Ishikawa (cell line): ENCODE measurements around the gene EIF4ENIF1.

Experiments used
- CEBPB ChIP-seq: IDR thresholded peaks from 2 replicates; pipeline ENCODE4 v1.6.1; 2012
- CREB1 ChIP-seq: IDR thresholded peaks from 2 replicates; pipeline ENCODE4 v1.6.1; 2012; ENCODE audit warnings: low read depth
- EGR1 ChIP-seq: IDR thresholded peaks from 2 replicates; pipeline ENCODE4 v1.6.1; 2012
- EP300 ChIP-seq: IDR thresholded peaks from 2 replicates; pipeline ENCODE4 v1.6.1; 2012; ENCODE audit warnings: borderline replicate concordance
- FOXM1 ChIP-seq: IDR thresholded peaks from 2 replicates; pipeline ENCODE4 v1.6.1; 2012; ENCODE audit warnings: low read depth, borderline replicate concordance
- NFIC ChIP-seq: IDR thresholded peaks from 2 replicates; pipeline ENCODE4 v1.6.1; 2012
- RAD21 ChIP-seq: IDR thresholded peaks from 2 replicates; pipeline ENCODE4 v1.6.1; 2012; ENCODE audit warnings: low read depth
- TAF1 ChIP-seq: IDR thresholded peaks from 2 replicates; pipeline ENCODE4 v1.6.1; 2012; ENCODE audit warnings: low read depth, mild to moderate bottlenecking
- TCF12 ChIP-seq: IDR thresholded peaks from 2 replicates; pipeline ENCODE4 v1.6.1; 2012; ENCODE audit warnings: low read depth
- TEAD4 ChIP-seq: IDR thresholded peaks from 2 replicates; pipeline ENCODE4 v1.6.1; 2012
- YY1 ChIP-seq: IDR thresholded peaks from 2 replicates; pipeline ENCODE4 v1.6.1; 2012; ENCODE audit warnings: low read depth
- ZBTB7A ChIP-seq: IDR thresholded peaks from 2 replicates; pipeline ENCODE4 v1.6.1; 2012; ENCODE audit warnings: low read depth
- TF ChIP-seq, protein P1 (sequence below): IDR thresholded peaks from 2 replicates; pipeline ENCODE4 v1.6.1; 2012; ENCODE audit warnings: low read depth, mild to moderate bottlenecking
- TF ChIP-seq, protein P2 (sequence below): IDR thresholded peaks from 2 replicates; pipeline ENCODE4 v1.6.1; 2012
- TF ChIP-seq, protein P3 (sequence below): IDR thresholded peaks from 2 replicates; pipeline ENCODE4 v1.6.1; 2012

Gene EIF4ENIF1

DNA sequence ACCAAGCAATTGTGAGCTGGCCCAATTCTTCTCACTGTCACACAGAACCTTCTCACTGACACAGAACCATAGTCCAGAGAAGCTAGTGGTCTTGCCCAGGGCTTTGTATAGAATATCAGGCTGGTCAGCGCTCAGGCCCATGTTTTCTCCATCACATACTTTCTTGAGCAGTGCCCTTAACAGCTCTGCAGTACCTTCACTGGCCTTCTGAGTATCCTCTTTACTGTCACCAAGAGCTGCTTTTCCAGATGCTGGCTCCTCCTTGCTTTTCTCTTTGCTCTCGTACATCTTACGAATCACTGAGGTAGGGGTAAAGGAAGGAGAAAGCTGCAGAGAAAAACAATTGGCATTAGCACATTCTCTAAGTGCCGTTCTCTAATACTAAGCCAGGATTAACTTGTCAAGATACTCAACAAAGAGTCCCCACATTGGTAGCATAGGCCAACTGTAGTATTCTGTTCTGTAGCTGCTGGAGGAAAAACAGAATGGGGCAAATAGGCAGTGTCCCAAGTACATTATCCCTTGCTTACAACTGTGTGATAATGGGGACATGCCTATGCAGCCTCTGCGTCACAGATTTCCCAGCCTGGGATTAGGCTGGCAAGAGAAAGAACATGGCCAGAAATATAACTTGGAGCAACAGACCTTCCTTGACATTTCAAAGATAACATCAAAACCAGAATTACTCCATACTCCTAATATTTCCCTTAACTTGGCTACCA lies 46.7 kb downstream of the EIF4ENIF1 start:
- TF ChIP-seq EP300 = no peak
- TF ChIP-seq ZBTB7A = no peak
- no peak for TF ChIP-seq TCF12
- TF ChIP-seq EGR1 = no peak
- TF ChIP-seq CREB1 = no peak
- no peak for TF ChIP-seq RAD21
- TF ChIP-seq TEAD4 = no peak
- TF ChIP-seq, protein P1, sequence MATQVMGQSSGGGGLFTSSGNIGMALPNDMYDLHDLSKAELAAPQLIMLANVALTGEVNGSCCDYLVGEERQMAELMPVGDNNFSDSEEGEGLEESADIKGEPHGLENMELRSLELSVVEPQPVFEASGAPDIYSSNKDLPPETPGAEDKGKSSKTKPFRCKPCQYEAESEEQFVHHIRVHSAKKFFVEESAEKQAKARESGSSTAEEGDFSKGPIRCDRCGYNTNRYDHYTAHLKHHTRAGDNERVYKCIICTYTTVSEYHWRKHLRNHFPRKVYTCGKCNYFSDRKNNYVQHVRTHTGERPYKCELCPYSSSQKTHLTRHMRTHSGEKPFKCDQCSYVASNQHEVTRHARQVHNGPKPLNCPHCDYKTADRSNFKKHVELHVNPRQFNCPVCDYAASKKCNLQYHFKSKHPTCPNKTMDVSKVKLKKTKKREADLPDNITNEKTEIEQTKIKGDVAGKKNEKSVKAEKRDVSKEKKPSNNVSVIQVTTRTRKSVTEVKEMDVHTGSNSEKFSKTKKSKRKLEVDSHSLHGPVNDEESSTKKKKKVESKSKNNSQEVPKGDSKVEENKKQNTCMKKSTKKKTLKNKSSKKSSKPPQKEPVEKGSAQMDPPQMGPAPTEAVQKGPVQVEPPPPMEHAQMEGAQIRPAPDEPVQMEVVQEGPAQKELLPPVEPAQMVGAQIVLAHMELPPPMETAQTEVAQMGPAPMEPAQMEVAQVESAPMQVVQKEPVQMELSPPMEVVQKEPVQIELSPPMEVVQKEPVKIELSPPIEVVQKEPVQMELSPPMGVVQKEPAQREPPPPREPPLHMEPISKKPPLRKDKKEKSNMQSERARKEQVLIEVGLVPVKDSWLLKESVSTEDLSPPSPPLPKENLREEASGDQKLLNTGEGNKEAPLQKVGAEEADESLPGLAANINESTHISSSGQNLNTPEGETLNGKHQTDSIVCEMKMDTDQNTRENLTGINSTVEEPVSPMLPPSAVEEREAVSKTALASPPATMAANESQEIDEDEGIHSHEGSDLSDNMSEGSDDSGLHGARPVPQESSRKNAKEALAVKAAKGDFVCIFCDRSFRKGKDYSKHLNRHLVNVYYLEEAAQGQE = no peak
- TF ChIP-seq, protein P2, sequence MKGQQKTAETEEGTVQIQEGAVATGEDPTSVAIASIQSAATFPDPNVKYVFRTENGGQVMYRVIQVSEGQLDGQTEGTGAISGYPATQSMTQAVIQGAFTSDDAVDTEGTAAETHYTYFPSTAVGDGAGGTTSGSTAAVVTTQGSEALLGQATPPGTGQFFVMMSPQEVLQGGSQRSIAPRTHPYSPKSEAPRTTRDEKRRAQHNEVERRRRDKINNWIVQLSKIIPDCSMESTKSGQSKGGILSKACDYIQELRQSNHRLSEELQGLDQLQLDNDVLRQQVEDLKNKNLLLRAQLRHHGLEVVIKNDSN = no peak
- TF ChIP-seq FOXM1 = no peak
- TF ChIP-seq TAF1 = no peak
- TF ChIP-seq, protein P3, sequence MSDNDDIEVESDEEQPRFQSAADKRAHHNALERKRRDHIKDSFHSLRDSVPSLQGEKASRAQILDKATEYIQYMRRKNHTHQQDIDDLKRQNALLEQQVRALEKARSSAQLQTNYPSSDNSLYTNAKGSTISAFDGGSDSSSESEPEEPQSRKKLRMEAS = no peak
- TF ChIP-seq YY1 = no peak
- TF ChIP-seq CEBPB = no peak
- no peak for TF ChIP-seq NFIC

DNA sequence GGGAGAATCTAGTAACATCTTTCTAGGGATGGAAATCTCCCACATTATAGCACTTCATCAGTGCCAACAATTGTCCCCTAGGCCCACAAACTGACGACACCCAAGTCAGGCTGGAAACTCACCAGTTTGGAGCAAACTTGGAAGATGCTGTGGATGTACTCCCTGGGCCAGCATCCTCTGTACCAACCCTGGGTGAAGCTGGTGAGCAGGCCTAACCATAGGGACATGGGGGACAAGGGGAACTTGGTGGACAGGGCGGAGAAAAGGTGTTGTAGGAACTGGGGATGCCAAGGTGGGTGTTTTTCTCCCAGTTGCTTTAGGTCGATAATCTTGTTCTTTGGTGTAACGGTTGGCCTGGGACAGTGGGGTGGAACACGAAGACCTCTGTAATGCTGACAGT lies 48.0 kb downstream of the EIF4ENIF1 start:
- TF ChIP-seq FOXM1 = no peak
- TF ChIP-seq, protein P2 = no peak
- no peak for TF ChIP-seq EGR1
- TF ChIP-seq RAD21 = no peak
- TF ChIP-seq CREB1 = no peak

DNA sequence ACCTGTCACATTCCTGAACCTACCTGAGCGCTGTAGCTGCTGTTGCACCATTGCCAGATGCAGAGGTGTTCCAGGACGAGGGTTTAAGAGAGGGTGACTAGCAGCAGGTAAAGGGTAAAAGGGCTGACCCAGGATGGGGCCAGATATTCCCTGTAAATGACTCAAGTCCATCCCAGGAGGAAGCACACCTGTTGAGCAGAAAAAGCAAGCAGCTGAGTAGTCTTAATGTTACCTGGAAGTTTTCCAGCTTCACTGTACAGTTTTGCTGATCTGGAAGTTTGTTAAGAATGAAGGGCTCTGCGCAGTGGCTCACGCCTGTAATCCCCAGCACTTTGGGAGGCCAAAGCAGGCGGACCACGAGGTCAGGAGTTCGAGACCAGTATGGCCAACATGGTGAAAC lies 49.0 kb downstream of the EIF4ENIF1 start:
- TF ChIP-seq, protein P2 = no peak
- TF ChIP-seq NFIC (no peak), TEAD4 (no peak), ZBTB7A (no peak), FOXM1 (no peak), TAF1 (no peak), EGR1 (no peak), CEBPB (no peak), CREB1 (no peak), EP300 (no peak), RAD21 (no peak), YY1 (no peak)
- TF ChIP-seq, protein P3 = no peak
- TF ChIP-seq, protein P1 = no peak

DNA sequence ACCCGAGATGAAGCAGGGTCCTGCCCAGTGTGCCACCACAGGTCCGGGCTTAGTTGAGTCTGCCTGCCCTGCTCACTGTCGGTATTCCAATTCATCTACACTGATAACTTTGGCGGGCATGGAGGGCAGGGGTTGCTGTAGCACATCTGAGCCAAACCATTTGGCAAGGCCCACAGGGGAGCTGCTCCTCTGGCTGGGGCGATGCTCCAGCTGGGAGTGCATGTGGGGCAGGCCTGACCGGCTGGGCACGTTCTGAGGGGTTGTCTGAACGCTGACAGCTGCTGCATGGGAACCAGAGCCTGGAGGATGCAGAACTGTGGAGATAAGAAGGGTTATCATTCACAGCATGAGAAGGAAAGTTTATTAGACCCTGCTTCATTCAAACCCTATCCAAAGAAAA lies 49.8 kb downstream of the EIF4ENIF1 start:
- TF ChIP-seq ZBTB7A (no peak), TEAD4 (no peak), CREB1 (no peak)

DNA sequence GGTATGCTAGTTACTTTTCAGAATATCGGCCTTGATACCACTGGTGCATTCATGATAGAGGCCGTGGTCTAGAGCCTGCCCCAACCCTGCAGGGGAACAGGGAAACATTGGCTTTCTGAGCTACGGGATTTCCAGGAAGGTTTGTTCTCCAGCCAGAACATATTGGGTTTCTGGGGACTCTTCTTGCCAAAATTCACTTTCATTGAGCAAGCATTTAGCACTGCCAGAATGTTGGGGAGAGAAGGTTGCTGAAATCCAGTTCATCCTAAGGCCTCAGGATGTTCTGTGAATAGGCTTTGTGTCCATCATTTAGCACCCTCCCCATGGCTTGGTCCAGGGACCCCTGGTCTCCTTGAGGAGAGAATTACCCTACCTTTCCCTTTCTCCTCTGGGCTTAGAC lies 53.5 kb downstream of the EIF4ENIF1 start:
- no peak for TF ChIP-seq YY1
- TF ChIP-seq EGR1 = no peak
- TF ChIP-seq NFIC = no peak
- no peak for TF ChIP-seq FOXM1
- TF ChIP-seq, protein P1 = no peak
- TF ChIP-seq CREB1 = no peak
- TF ChIP-seq, protein P2 = no peak
- TF ChIP-seq TAF1 = no peak
- TF ChIP-seq, protein P3 = no peak
- no peak for TF ChIP-seq RAD21
- TF ChIP-seq TEAD4 = no peak
- TF ChIP-seq EP300 = no peak
- TF ChIP-seq TCF12 = no peak
- no peak for TF ChIP-seq ZBTB7A
- no peak for TF ChIP-seq CEBPB
